GM21447 (cell line): ENCODE data around the gene CIPC.
A peak's percentile ranks its signal among the peaks of the same experiment; 100 is the strongest.

Source experiments
- ATAC-seq: cut with Tn5 transposase; IDR thresholded peaks from one replicate; pipeline ENCODE4 v1.9.1; 2021; ENCODE audit not compliant: unreplicated experiment

Gene CIPC

DNA sequence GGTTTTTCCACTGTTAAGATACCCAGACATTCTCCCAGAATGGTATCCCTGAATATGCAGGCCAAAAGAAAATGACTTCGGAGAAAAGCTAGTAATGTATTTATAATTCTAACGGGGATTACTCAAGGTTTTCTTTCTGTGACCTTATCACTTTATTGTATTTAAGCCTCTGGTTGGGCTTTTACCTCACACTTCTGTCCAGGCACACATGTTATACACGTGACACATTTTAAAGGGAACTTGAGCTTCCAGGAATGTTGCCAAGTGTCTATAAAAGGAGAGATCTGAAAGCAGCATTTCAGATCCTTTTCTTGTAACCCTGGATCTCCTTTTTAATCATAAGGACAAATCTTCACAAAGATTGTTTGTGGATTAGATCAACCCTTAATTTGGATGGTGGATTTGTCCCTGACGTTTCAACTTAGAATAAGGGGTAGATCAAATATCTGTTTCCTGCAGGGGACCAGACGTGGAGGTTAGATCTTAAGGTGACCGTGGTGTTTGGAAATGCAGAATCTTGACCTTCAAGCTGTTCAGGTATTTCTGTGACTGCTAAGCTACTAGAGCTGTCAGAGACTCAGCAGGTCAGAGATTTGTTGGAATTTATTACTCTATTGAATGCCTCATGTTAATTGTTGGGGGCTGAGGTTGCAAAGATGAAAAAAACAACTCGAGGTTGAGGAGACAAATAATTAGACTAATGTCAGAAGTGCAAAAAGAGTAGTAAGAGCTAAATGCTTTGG, 1.5 kb downstream of the CIPC start:
- no peak for ATAC-seq

DNA sequence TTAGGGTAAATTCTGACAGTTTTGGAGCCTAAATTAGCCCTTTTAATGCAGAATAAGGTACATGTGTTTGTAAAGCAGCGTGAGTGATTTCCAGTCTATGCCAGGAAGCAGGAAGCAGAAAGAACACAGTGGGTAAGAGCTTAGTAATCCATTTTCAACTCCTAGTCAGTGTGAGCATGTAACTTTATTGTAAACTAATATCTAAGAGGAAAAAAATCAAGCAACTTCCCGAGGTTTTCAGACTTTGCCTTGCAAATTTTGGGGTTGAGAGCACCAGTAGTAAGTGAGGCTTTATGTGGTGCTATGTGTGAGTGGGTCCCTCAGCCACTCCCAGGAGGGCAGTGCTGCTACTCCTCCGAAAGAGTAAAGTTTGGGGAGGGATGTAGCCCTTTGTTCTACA, 2.9 kb downstream of the CIPC start:
- ATAC-seq: no peak

DNA sequence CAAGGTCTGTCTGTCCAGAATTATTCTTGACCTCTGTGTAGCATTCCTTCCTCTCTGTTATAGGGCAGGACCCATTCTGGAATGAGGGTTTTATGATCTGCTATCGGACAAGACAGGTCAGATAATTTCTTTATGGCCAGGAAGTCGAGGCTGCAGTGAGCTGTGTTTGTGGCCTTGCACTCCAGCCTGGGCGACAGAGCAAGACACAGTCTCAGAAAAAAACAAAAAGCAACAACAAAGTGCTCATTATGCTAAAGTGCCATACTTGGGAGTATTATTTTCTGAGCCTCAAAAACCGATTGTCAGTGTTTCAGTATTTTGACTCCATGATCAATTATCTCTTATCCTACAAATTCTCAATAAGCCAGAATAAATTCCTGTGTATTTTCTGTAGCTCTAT, 4.1 kb downstream of the CIPC start:
- ATAC-seq: no peak

DNA sequence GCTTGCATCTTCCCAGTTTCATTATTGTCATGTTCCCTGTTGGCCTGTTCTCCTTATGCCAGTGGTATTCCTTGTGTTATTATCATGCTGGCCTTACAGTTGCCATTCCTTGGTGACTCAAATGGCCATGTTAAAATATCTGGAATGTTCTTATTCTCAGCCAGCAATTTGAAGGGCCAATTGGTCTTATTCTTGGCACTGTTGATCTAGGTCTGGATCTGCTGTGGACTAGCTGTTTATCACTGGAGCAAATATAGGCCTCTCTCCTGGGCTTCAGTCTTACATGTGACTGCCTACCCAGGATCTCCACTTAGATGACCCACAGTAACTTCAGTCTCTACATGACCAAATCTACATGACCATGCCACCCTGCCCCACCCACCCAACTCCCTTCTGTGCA, 5.4 kb downstream of the CIPC start:
- no peak for ATAC-seq

DNA sequence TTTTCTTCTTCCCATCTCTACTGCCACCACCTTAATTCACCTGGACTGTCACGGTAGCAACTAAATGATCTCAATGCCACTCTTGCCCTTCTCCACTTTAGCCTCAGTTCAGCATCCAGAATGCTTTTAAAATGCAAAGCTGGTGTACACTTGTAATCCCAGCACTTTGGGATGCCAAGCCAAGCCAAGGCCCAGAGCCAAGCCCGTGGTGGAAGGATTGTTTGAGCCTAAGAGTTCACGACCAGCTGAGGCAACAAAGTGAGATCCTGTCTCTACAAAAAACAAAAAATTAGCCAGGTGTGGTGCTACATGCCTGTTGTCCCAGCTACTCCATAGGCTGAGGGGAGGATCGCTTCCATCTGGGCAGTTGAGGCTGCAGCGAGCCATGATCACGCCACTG, 5.9 kb downstream of the CIPC start:
- no peak for ATAC-seq

DNA sequence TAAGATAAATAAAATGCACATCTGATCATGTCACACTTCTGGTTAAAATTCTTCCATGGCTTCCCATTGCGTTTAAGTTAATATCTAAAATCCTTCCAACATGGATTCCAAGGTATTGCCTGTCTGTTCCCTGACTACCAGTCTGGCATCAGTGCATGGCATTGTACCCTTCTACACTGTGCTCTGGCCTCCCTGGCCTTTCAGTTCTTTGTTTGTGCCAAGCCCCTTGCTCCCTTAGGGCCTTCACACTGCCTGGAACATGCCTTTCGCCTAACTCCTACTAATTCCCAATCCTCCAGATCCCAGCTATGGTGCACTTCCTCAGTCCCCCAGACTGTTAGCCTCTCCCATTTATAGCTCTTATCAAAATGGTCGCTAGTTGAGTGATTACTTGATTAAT, 6.3 kb downstream of the CIPC start:
- ATAC-seq: no peak

DNA sequence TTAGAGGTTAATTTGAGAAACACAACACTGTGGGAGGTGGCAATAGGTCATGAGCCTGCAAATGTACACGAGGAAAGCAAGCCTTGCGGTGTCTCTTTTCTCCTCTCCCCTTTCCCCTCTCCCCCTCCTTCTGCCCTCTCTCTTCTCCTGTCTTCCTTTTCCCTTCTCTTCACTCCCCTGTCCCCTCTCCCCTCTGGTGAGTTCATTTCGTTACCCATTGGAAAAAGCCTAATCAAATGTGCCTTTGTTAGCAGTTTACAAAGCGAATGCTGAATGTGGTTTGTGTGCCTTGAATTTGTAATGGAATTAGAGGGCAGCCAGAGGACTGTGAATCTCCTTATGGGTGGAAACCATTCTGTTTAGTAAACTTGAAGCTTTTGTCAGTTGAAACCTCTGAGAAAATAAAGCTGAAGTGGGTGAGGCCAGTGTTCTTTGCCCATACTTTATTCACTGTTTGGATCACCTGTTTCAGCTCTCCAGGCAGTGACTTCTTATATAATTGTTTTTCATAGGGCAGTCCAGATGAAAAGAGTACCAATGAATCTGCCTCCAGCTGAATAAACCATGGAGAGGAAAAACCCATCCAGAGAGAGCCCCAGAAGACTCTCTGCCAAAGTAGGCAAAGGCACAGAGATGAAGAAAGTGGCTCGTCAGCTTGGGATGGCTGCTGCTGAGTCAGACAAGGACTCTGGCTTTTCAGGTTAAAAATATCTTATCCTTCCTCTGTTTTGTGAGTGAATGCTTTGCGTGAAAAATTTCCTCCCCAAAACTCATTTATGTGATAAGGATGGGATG, 7.3 kb downstream of the CIPC start:
- no peak for ATAC-seq

DNA sequence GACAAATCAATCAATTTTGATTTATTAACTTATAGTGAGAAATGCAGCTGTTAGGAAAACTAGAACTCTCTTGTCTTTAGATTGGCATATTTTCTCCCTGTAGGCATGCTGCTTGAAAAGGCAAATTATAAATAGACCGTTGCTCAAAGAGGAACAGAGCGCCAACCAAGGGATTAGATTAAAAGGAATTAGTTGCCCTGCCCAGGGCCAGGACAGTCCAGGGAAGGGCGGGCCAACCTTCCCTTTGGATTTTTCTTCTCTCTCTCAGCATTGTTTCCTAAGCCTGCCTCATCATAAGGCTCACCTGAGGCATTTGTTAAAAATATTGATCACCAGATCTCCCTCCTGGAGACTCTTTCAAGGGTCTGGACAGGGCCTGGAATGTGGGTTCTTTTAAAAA, 8.6 kb downstream of the CIPC start:
- ATAC-seq: no peak

DNA sequence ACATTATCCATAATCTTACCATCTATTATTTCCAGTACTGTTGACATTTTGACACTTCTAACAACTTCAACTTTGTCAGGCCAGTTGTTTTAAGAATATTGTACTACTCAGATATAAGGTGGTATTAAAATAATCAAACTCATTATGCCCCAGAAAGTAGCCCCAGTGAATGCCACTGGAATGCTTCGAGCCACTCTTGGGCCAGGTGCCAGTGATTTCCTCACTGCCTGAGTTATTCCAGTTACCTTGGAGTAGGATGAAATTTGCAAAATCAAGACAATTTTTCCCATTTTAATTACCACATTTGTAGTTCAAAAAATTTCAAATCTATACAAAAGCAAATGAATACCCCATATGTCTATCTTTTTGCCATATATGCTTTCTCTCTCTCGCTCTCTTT, 9.2 kb downstream of the CIPC start:
- ATAC-seq: no peak

DNA sequence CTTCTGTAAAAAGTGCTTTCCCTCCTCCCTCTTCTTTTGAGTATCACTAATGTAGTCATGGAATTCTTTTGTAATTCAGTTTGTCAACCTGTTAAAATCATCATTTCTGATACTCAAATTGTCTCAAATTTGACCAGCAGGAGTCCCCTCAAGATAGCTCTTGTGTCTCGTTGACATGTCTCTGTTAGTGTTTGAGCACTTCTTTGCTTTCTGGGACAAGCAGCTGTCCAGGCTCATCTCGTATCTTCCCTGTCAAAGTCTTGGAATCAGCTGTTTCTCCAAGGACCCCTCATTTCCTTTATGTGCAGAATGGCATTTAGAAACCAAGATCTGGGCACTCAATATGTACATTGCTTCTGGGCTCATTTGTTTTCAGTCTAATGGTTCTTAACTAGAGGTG, 10.7 kb downstream of the CIPC start:
- no peak for ATAC-seq

DNA sequence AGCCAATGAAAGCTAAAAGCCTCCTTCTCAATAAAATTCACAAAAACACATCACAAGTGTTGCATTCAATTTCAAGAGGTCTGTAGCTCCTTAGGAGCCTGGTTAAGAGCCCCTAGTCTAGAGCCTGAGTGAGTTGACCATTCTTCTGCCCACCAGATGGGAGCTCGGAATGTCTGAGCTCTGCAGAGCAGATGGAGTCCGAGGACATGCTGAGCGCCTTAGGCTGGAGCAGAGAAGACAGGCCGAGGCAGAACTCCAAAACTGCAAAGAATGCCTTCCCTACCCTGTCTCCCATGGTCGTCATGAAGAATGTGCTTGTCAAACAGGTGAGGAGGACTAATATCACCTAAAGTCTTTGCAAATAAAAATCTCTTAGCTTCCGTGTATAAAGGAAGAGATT, 11.6 kb downstream of the CIPC start:
- no peak for ATAC-seq

DNA sequence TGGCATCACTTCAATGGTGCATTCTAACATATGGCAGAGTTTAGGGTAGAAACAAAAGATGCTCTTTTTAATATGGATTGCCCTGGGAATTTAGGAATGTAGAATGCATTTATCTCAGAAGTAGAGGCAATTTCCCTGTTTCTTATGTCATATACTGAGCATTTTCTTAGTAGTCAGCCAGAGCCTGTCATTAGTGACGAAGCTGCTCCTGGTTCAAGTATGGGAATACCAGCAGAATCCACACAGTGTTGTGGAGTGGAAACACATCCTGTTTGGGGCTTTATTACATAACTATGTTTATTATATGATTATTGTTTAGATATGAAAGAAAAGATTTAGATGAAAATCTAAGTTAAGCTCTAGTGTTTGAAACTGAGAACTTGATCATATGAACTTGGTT, 12.2 kb downstream of the CIPC start:
- no peak for ATAC-seq

DNA sequence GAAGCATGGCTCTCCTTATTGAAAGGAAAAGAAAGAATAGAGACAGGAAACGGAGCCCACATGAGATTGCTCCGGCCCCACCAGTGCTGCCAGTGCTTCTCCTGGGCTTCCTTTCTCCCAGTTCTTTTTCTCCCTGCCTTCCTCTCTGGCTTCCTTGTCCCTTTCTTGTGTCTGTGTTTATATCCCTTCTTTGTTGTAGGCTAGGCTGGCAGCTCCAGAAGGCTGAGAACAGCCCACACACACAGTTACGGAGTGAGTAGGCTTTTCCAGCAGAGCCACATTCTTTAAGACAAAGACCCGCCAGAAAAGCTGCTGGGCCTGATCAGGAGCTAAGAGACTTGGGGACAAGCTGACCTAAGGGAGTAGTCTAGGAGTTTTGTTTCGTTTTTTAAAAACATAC, 13.0 kb downstream of the CIPC start:
- no peak for ATAC-seq

DNA sequence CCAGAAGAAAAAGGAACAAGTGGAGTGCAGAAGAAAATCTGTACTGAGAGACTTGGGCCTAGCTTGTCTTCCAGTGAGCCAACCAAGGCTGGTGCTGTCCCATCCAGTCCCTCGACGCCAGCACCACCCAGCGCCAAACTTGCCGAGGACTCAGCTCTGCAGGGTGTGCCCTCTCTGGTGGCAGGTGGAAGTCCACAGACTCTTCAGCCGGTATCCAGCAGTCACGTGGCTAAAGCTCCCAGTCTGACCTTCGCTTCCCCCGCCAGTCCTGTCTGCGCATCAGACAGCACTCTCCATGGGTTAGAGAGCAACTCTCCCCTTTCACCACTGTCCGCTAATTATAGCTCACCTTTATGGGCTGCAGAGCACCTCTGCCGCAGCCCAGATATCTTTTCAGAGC, 15.6 kb downstream of the CIPC start:
- no peak for ATAC-seq

DNA sequence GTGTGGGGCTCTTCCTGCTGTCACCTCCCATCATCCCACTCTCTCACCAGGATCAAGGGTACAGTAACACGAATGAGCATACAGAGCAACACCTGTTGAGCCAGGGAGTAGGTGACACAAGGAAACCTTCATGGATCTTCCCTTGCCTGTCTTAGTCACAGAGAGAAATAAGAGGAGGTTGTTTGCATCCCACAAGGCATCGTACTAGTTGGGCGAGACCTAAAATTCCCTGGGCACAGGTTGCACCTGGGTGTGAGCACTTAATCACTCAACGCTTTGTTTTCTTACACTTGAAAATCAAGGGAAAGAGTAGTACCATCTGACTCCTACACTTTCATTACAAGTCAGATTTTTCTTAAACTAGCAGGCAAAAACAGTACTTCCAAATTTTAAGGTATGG, 16.6 kb downstream of the CIPC start:
- no peak for ATAC-seq

DNA sequence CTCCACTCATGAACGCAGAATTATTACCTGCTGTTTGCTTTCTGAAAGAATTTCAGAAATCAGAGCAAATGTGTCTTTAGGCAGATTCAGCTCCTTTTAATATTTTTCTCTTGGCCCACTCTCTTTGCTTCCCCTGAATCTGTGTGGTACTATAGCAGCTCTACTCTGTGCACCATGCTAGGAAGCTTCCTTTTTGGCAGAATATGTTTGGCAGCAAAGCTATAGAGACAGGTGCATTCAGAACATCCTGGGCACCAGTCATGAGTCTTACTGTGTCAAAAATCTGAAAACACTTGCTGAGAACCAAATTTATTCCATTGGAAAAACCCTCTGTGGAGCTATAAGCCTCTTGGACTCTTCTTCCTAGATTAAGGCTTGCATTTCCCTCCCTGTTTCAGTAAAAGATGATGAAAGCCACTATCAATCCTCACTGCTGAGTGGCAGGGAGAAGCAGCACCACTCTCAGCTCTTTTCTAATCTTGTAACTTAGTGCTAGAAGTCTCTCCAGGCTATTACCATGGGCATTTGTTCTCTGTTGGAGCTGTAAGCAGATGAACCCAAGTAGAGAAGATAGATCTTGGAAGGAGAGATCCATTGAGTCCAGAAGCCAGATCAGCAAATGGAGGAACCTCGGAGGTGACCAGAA, 18.2 kb downstream of the CIPC start:
- ATAC-seq: no peak

DNA sequence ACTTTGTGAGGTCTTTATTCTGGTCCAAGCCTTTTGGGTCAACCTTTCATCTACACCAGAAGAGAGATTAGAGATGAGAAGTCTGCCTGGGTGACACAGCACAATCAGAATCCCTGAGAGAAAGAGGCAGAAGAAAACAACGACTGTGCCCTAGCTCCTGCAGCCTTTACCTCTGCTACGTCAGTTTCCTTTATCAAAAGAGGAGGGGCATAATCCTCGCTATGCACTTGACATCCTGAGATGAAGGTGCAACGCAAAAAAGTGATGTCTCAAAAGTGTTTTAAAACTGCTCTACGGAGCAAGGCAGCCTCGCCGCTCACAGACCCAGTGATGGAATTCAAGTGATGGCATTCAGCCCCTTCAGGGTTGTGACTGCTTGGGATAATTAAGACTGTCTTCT, 21.8 kb downstream of the CIPC start:
- ATAC-seq: no peak

DNA sequence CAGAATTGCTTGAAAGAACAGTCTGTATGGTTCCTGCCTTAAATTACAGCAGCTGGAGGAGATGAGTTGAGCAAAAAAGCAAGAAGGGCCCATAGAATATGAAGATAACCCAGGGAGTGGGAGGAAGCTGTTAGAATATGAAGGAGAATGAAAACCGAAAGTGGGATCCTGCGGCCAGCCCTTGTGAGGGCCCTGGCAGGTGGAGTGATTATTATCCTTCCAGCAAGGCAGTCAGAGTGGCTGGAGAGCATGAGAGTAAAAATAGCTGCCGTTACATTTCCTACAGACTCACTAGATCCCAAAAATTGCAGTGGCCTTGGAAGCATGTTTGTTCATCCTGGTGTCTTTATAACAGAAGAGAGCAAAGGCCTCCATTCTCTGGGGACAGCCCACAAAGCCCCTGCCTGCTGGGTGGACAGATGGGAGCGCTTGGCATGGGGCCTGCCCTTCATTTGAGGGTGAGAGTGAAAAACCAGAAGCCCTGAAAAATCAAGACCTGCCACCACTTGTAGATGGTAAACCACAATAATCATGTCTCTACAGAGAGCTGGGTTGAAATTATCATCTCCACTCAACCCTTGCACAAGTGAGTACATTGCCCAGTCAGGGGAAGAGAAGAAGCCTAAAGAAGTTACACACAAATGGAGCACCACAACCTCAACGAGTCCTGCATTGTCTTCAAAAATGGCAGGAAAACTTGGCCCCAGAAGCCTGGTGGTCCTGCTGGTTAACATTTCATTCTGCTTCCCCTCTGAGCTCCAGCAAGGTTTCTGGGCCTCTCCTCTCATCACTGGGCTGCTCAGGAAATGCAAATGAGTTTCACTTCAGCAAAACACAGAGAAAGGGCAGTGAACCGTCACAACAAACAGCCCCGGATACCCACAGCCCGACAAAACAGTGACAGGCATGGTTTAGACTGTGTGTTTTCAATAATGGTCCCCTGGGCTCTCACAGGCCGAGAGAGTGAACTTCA, 23.0 kb downstream of the CIPC start:
- ATAC-seq: peak; percentile 92

DNA sequence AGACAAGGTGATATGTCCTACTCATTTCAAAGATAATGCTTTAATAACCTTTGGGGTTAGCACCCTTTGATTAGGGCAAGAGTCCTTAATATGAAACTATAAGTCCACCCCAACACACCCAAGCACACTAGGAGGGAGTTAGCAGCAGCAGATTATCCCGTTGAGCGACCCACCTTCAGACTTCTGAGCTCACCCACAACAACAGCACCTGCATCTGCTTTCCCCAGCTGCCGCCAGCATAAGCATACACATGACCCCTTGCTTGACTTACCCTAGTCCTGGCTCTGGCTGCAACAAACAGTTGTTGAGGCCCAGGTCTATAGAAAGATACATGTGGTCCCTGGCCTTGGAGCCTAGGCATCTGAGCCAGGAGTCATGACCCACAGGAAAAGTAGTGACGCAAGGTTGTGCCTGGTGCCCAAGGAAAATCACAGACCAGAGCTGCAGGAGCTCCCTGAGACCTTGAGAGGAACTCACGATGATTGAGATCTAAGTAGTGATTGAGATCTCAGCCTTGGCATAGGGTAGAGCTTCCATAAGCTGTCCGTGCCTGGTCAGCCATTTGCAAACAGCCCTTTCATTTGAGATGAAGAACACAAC, 24.6 kb downstream of the CIPC start:
- ATAC-seq: no peak
